GM23338 (cell line): Measurements from ENCODE around the gene CMSS1. TPM values are rescaled to one million over a fixed set of nuclear protein-coding genes. Genes with fewer than 3 reads are reported as not detected.

Experiments
- ATAC-seq: fragments of 200-7000 bp; cut with Tn5 transposase; 3 replicates; pipeline ENCODE4 v1.9.1; 2020
- DNase-seq: peaks from one replicate; pipeline ENCODE4 v3.0.0-alpha.2; 2015; ENCODE audit warnings: low spot score
- H2AFZ ChIP-seq: fragments of 200-600 bp; sonication (generic); 2 replicates; pipeline ENCODE4 v1.8.0; 2016; ENCODE audit warnings: antibody characterized with exemption, mild to moderate bottlenecking, moderate library complexity
- H3F3A ChIP-seq: fragments of 200-600 bp; sonication (generic); replicated peaks from 2 replicates; pipeline ENCODE4 v1.8.0; 2017; ENCODE audit warnings: antibody characterized with exemption, mixed run types, low read depth
- H3K27ac ChIP-seq: fragments of 200-600 bp; sonication (generic); 2 replicates; pipeline ENCODE4 v1.6.1; 2016; ENCODE audit warnings: low read depth
- H3K27me3 ChIP-seq: fragments of 200-600 bp; sonication (generic); 2 replicates; pipeline ENCODE4 v1.8.0; 2016; ENCODE audit warnings: mild to moderate bottlenecking, mixed run types, moderate library complexity; ENCODE audit not compliant: insufficient read depth
- H3K36me3 ChIP-seq: fragments of 200-600 bp; sonication (generic); 2 replicates; pipeline ENCODE4 v1.8.0; 2016; ENCODE audit warnings: mild to moderate bottlenecking; ENCODE audit not compliant: insufficient read depth
- H3K4me1 ChIP-seq: fragments of 200-600 bp; sonication (generic); 2 replicates; pipeline ENCODE4 v1.8.0; 2016; ENCODE audit warnings: mild to moderate bottlenecking, moderate library complexity; ENCODE audit not compliant: insufficient read depth
- H3K4me2 ChIP-seq: fragments of 200-600 bp; sonication (generic); 2 replicates; pipeline ENCODE4 v1.7.1; 2017; ENCODE audit warnings: mixed run types
- H3K4me3 ChIP-seq: fragments of 200-600 bp; sonication (generic); 2 replicates; pipeline ENCODE4 v1.6.1; 2016; ENCODE audit warnings: mixed run types
- H3K79me2 ChIP-seq: fragments of 200-600 bp; sonication (generic); replicated peaks from 2 replicates; pipeline ENCODE4 v1.8.0; 2017; ENCODE audit warnings: mild to moderate bottlenecking; ENCODE audit not compliant: insufficient read depth
- H3K9me2 ChIP-seq: fragments of 200-600 bp; sonication (generic); 2 replicates; pipeline ENCODE4 v1.8.0; 2017; ENCODE audit not compliant: insufficient read depth
- H4K20me1 ChIP-seq: fragments of 200-600 bp; sonication (generic); replicated peaks from 2 replicates; pipeline ENCODE4 v1.8.0; 2017; ENCODE audit warnings: mild to moderate bottlenecking; ENCODE audit not compliant: insufficient read depth
- H3K27ac Mint-ChIP-seq: 2 replicates; pipeline ENCODE4 v1.8.0; 2020; ENCODE audit warnings: inconsistent platforms, mild to moderate bottlenecking, moderate library complexity, mixed read lengths
- H3K27me3 Mint-ChIP-seq: 3 replicates; pipeline ENCODE4 v1.8.0; 2022; ENCODE audit warnings: low read depth, mild to moderate bottlenecking, moderate library complexity, mixed read lengths, inconsistent platforms; ENCODE audit not compliant: insufficient read depth, poor library complexity
- H3K36me3 Mint-ChIP-seq: 3 replicates; pipeline ENCODE4 v1.8.0; 2021; ENCODE audit warnings: low read depth, mild to moderate bottlenecking, inconsistent platforms, moderate library complexity, mixed read lengths
- H3K4me1 Mint-ChIP-seq: 3 replicates; pipeline ENCODE4 v1.8.0; 2020; ENCODE audit warnings: mild to moderate bottlenecking, inconsistent platforms, mixed read lengths
- H3K4me3 Mint-ChIP-seq: 3 replicates; pipeline ENCODE4 v1.8.0; 2021; ENCODE audit warnings: moderate library complexity, mild to moderate bottlenecking, inconsistent platforms, mixed read lengths
- H3K9me3 Mint-ChIP-seq: 3 replicates; pipeline ENCODE4 v1.8.0; 2020; ENCODE audit warnings: moderate library complexity, mild to moderate bottlenecking, inconsistent platforms, mixed read lengths
- CREB1 ChIP-seq: fragments of 250-450 bp; sonication (Bioruptor Pico); IDR thresholded peaks from 2 replicates; pipeline ENCODE4 v1.5.0; 2020; ENCODE audit warnings: low read depth, mild to moderate bottlenecking, moderate library complexity
- EZH2phosphoT487 ChIP-seq: fragments of 200-600 bp; sonication (generic); IDR thresholded peaks from one replicate; pipeline ENCODE4 v1.8.1; 2018; ENCODE audit warnings: antibody characterized with exemption; ENCODE audit not compliant: unreplicated experiment
- JUNB ChIP-seq: IDR thresholded peaks from one replicate; pipeline ENCODE4 v1.6.1; 2016; ENCODE audit warnings: antibody characterized with exemption; ENCODE audit not compliant: unreplicated experiment
- NANOG ChIP-seq: IDR thresholded peaks from 2 replicates; pipeline ENCODE4 v1.6.1; 2016; ENCODE audit warnings: antibody characterized with exemption, borderline replicate concordance
- POLR2AphosphoS5 ChIP-seq: IDR thresholded peaks from 2 replicates; pipeline ENCODE4 v1.6.1; 2016; ENCODE audit warnings: antibody characterized with exemption, low read depth
- STAT1 ChIP-seq: IDR thresholded peaks from one replicate; pipeline ENCODE4 v1.6.1; 2016; ENCODE audit warnings: antibody characterized with exemption; ENCODE audit not compliant: unreplicated experiment
- ZNF114 ChIP-seq: fragments of 250-450 bp; sonication (Bioruptor Pico); IDR thresholded peaks from 2 replicates; pipeline ENCODE4 v1.5.0; 2020; ENCODE audit warnings: mild to moderate bottlenecking, moderate library complexity
- ZNF331 ChIP-seq: fragments of 250-450 bp; sonication (Bioruptor Pico); IDR thresholded peaks from 2 replicates; pipeline ENCODE4 v1.5.0; 2020; ENCODE audit warnings: low read depth, mild to moderate bottlenecking, moderate library complexity
- ZNF462 ChIP-seq: fragments of 250-450 bp; sonication (Bioruptor Pico); IDR thresholded peaks from 2 replicates; pipeline ENCODE4 v1.5.0; 2020; ENCODE audit warnings: mild to moderate bottlenecking, moderate library complexity
- polyA plus RNA-seq: library from polyadenylated mRNA; unstranded; fragments of >200 nt; fragmentation: Nextera tagmentation; extraction: Ambion mirVana; gene quantifications from 2 replicates; pipeline ENCODE4 v1.2.1, GENCODE V29; 2016
- total RNA-seq: library from RNA; depleted of rRNA; stranded (reverse); fragments of >200 nt; shearing (Covaris generic); gene quantifications from 2 replicates; pipeline ENCODE4 v1.2.3, GENCODE V29; 2014
- TF ChIP-seq, protein P1 (sequence below): IDR thresholded peaks from 2 replicates; pipeline ENCODE4 v1.6.1; 2016; ENCODE audit warnings: antibody characterized with exemption
- TF ChIP-seq, protein P2 (sequence below), 2 experiments: fragments of 200-600 bp in 1 of 2; sonication (generic) in 1 of 2; conservative IDR thresholded peaks; 2 replicates each; pipeline versions ENCODE4 v1.5.1 to v1.6.1; 2016 to 2017; ENCODE audit warnings: antibody characterized with exemption in 2 of 2, low read depth in 2 of 2, mild to moderate bottlenecking in 2 of 2, moderate library complexity in 1 of 2

Gene CMSS1
- total and polyA plus RNA-seq, 2 experiments from 2014 or later, result 39.4 to 187 TPM

DNA sequence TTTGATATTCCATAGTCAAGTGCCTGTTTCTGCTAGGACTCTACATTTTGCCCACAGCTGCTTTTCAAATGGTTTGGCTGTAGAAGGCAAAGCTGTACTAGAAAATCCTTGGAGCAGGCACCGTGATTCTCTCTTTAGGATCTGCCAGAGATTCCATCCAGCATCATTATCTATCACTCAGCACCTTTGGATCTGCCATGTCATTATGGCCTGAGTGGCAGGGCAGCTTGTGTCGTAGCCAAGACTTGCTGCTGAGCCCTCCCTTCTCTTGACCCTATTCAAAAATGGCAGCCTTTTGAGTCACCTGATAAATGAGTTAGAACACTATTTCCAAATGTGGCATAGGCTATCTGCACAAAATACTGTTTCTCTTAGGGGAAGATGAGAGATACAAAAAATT, 8.1 kb upstream of the CMSS1 start:
- Mint-ChIP-seq H3K27me3 (no peaks in the 10 kb centered on the region), H3K9me3 (peaks cover 22% of the 10 kb centered on the region), H3K4me1 (no peaks in the 10 kb centered on the region), H3K36me3 (peaks cover 19% of the 10 kb centered on the region), H3K4me3 (no peak overlapping the region), H3K27ac (no peak overlapping the region)
- H3K27me3 ChIP-seq, result no peaks in the 10 kb centered on the region
- H3K4me2 ChIP-seq, result no peak overlapping the region
- no peak overlapping the region for H3K4me3 ChIP-seq
- DNase-seq, result no peak
- H3K27ac ChIP-seq, result no peak overlapping the region
- no peaks in the 10 kb centered on the region for H3K4me1 ChIP-seq
- H3K9me2 ChIP-seq, result no peaks in the 10 kb centered on the region
- no peaks in the 10 kb centered on the region for H3F3A ChIP-seq
- no peaks in the 10 kb centered on the region for H3K79me2 ChIP-seq
- H4K20me1 ChIP-seq, result no peaks in the 10 kb centered on the region
- H3K36me3 ChIP-seq, result no peaks in the 10 kb centered on the region
- no peak overlapping the region for H2AFZ ChIP-seq
- ATAC-seq, result no peak
- TF ChIP-seq JUNB (no peak), POLR2AphosphoS5 (no peak), CREB1 (CRISPR knock-in tag) (no peak)
- TF ChIP-seq, protein P1, sequence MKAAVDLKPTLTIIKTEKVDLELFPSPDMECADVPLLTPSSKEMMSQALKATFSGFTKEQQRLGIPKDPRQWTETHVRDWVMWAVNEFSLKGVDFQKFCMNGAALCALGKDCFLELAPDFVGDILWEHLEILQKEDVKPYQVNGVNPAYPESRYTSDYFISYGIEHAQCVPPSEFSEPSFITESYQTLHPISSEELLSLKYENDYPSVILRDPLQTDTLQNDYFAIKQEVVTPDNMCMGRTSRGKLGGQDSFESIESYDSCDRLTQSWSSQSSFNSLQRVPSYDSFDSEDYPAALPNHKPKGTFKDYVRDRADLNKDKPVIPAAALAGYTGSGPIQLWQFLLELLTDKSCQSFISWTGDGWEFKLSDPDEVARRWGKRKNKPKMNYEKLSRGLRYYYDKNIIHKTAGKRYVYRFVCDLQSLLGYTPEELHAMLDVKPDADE, result no peak
- TF ChIP-seq, protein P2, sequence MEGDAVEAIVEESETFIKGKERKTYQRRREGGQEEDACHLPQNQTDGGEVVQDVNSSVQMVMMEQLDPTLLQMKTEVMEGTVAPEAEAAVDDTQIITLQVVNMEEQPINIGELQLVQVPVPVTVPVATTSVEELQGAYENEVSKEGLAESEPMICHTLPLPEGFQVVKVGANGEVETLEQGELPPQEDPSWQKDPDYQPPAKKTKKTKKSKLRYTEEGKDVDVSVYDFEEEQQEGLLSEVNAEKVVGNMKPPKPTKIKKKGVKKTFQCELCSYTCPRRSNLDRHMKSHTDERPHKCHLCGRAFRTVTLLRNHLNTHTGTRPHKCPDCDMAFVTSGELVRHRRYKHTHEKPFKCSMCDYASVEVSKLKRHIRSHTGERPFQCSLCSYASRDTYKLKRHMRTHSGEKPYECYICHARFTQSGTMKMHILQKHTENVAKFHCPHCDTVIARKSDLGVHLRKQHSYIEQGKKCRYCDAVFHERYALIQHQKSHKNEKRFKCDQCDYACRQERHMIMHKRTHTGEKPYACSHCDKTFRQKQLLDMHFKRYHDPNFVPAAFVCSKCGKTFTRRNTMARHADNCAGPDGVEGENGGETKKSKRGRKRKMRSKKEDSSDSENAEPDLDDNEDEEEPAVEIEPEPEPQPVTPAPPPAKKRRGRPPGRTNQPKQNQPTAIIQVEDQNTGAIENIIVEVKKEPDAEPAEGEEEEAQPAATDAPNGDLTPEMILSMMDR (conservative IDR thresholded peaks at IDR 0.05; ENCODE audit: low read depth in 2 of 2), result no peak

DNA sequence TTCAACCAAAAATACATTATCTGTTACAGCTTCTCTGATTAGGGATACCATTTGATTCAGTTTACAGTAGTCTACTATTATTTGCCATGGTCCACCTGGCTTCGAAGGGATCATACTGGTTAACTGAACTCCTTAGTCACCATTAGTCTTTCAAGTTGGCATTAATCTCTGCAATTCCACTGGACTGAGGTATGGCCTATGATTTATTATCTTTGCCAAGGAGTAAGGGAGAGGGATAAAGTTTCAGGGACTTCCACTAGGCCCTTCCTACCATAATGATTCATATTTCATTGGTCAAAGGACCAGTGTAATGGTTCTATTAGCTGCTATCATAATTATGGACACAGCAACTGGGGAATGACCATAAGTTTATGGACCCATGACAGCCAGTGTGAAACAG, 7.3 kb upstream of the CMSS1 start:
- Mint-ChIP-seq H3K36me3 (peaks cover 11% of the 10 kb centered on the region), H3K4me3 (no peak overlapping the region), H3K9me3 (peaks cover 14% of the 10 kb centered on the region), H3K4me1 (no peaks in the 10 kb centered on the region), H3K27ac (no peak overlapping the region), H3K27me3 (no peaks in the 10 kb centered on the region)
- Histone ChIP-seq H3K27ac (no peak overlapping the region), H3K79me2 (no peaks in the 10 kb centered on the region), H3K36me3 (no peaks in the 10 kb centered on the region), H3K4me2 (no peak overlapping the region), H3K27me3 (no peaks in the 10 kb centered on the region), H2AFZ (no peak overlapping the region), H3K9me2 (no peaks in the 10 kb centered on the region), H4K20me1 (no peaks in the 10 kb centered on the region), H3F3A (no peaks in the 10 kb centered on the region), H3K4me3 (no peak overlapping the region), H3K4me1 (no peaks in the 10 kb centered on the region)
- ATAC-seq, result no peak
- no peak for DNase-seq
- TF ChIP-seq JUNB (no peak), EZH2phosphoT487 (no peak), ZNF462 (CRISPR knock-in tag) (no peak), ZNF331 (CRISPR knock-in tag) (no peak), ZNF114 (CRISPR knock-in tag) (no peak), STAT1 (no peak), NANOG (no peak)
- TF ChIP-seq, protein P1, result no peak
